Breast epithelium (tissue), 3 donors: ENCODE results near the gene FOXI1.

Experiments used
- CTCF ChIP-seq, 3 donors: fragments of 450-650 bp; IDR thresholded peaks; one replicate each; pipeline ENCODE4 v1.5.1; 2016 to 2017; ENCODE audit warnings: antibody characterized with exemption in 3 of 3, mild to moderate bottlenecking in 3 of 3, moderate library complexity in 3 of 3
- POLR2A ChIP-seq: fragments of 450-650 bp; IDR thresholded peaks from one replicate; pipeline ENCODE4 v1.6.1; 2016; ENCODE audit warnings: antibody characterized with exemption, mild to moderate bottlenecking, moderate library complexity
- POLR2AphosphoS5 ChIP-seq, 3 donors: sonication (generic); formaldehyde crosslinking; IDR thresholded peaks; one replicate each; pipeline ENCODE4 v1.6.1; 2017; ENCODE audit warnings: antibody characterized with exemption in 3 of 3

GRCh38 chr5:170148430-170149205, 42.9 kb downstream of the FOXI1 start:
- TF ChIP-seq POLR2A (no peak), CTCF (IDR thresholded peaks at IDR 0.05) (no peak), POLR2AphosphoS5 (IDR thresholded peaks at IDR 0.05) (no peak)
